Liver (tissue), 9 donors: ENCODE measurements around the gene CECR2. TPM values are rescaled to one million over a fixed set of nuclear protein-coding genes. Genes with fewer than 3 reads are reported as not detected.

Source experiments
- DNase-seq: peaks from one replicate; pipeline ENCODE4 v3.0.0-alpha.2; 2017; ENCODE audit warnings: low spot score
- H3K27ac ChIP-seq, 2 donors: one replicate each; pipeline ENCODE4 v1.7.0; 2013; ENCODE audit warnings: inconsistent platforms in 2 of 2, low read length in 2 of 2, control low read depth in 1 of 2, low read depth in 1 of 2, mild to moderate bottlenecking in 1 of 2
- H3K27me3 ChIP-seq, 4 donors: one replicate each; pipeline versions ENCODE4 v1.6.1 to v1.7.0; 2013; ENCODE audit warnings: low read length in 3 of 4, inconsistent platforms in 1 of 4, mild to moderate bottlenecking in 1 of 4, moderate library complexity in 1 of 4; ENCODE audit not compliant: control insufficient read depth in 4 of 4, insufficient read depth in 4 of 4
- H3K36me3 ChIP-seq, 4 donors: one replicate each; pipeline versions ENCODE4 v1.6.1 to v1.7.0; 2013; ENCODE audit warnings: low read length in 3 of 4, mild to moderate bottlenecking in 3 of 4, low read depth in 1 of 4, moderate library complexity in 1 of 4; ENCODE audit not compliant: control insufficient read depth in 4 of 4, insufficient read depth in 3 of 4
- H3K4me1 ChIP-seq, 4 donors: one replicate each; pipeline versions ENCODE4 v1.6.1 to v1.7.0; 2013; ENCODE audit warnings: low read length in 3 of 4, mild to moderate bottlenecking in 3 of 4, moderate library complexity in 1 of 4; ENCODE audit not compliant: control insufficient read depth in 4 of 4, insufficient read depth in 4 of 4
- H3K4me3 ChIP-seq, 3 donors: one replicate each; pipeline versions ENCODE4 v1.6.1 to v1.7.0; 2013; ENCODE audit warnings: low read length in 3 of 3, control low read depth in 1 of 3, low read depth in 1 of 3, mild to moderate bottlenecking in 1 of 3
- H3K9ac ChIP-seq, 2 donors: one replicate each; pipeline ENCODE4 v1.7.0; 2013; ENCODE audit warnings: low read length in 2 of 2, mild to moderate bottlenecking in 2 of 2, moderate library complexity in 2 of 2, control low read depth in 1 of 2, low read depth in 1 of 2
- H3K9me3 ChIP-seq, 4 donors: one replicate each; pipeline versions ENCODE4 v1.6.1 to v1.7.0; 2013; ENCODE audit warnings: low read length in 3 of 4; ENCODE audit not compliant: control insufficient read depth in 4 of 4
- CTCF ChIP-seq: fragments of 150-350 bp; IDR thresholded peaks from 2 replicates; pipeline ENCODE4 v1.5.1; 2017; ENCODE audit warnings: improper control_type of control experiment, low read depth, low read length; ENCODE audit not compliant: missing input control
- FOXA2 ChIP-seq: IDR thresholded peaks from 2 replicates; pipeline ENCODE4 v1.6.1; 2016; ENCODE audit warnings: antibody characterized with exemption
- GABPA ChIP-seq, 2 donors: IDR thresholded peaks in 1 of 2; conservative IDR thresholded peaks in 1 of 2; 2 replicates each; pipeline ENCODE4 v1.6.1; 2016; ENCODE audit warnings: antibody characterized with exemption in 2 of 2, mild to moderate bottlenecking in 1 of 2, moderate library complexity in 1 of 2
- HNF4A ChIP-seq, 2 donors: conservative IDR thresholded peaks; 2 replicates each; pipeline ENCODE4 v1.6.1; 2016; ENCODE audit warnings: antibody characterized with exemption in 2 of 2, mild to moderate bottlenecking in 2 of 2
- HNF4G ChIP-seq: IDR thresholded peaks from 2 replicates; pipeline ENCODE4 v1.6.1; 2016; ENCODE audit warnings: antibody characterized with exemption
- NR2F2 ChIP-seq: IDR thresholded peaks from 2 replicates; pipeline ENCODE4 v1.6.1; 2016; ENCODE audit warnings: antibody characterized with exemption
- RAD21 ChIP-seq, 2 donors: IDR thresholded peaks; 2 replicates each; pipeline ENCODE4 v1.6.1; 2016; ENCODE audit warnings: antibody characterized with exemption in 2 of 2, mild to moderate bottlenecking in 2 of 2
- REST ChIP-seq: IDR thresholded peaks from 2 replicates; pipeline ENCODE4 v1.6.1; 2016; ENCODE audit warnings: antibody characterized with exemption, mild to moderate bottlenecking
- TAF1 ChIP-seq: conservative IDR thresholded peaks from 2 replicates; pipeline ENCODE4 v1.6.1; 2016; ENCODE audit warnings: antibody characterized with exemption, mild to moderate bottlenecking
- WGBS: extraction: QIAGEN DNeasy Blood & Tissue Kit; methylation state at CpG from one replicate; pipeline ENCODE4 v1.1.7; 2013; 5-methylcytosine and 5-hydroxymethylcytosine counted together
- polyA plus RNA-seq, 2 donors: library from polyadenylated mRNA; stranded (reverse) in 1 of 2; unstranded in 1 of 2; fragments of 200-250 nt in 1 of 2; fragments of >200 nt in 1 of 2; fragmentation: Nextera tagmentation in 1 of 2; extraction: Ambion mirVana in 1 of 2; gene quantifications; one replicate each; pipeline versions ENCODE4 v1.2.1 to v1.2.3, GENCODE V29; 2013 to 2015
- total RNA-seq, 2 donors: library from RNA; depleted of rRNA; stranded (reverse); fragments of >200 nt; gene quantifications; one replicate each; pipeline ENCODE4 v1.2.3, GENCODE V29; 2014
- TF ChIP-seq, protein P1 (sequence below): IDR thresholded peaks from 2 replicates; pipeline ENCODE4 v1.6.1; 2016; ENCODE audit warnings: antibody characterized with exemption
- TF ChIP-seq, protein P2 (sequence below): IDR thresholded peaks from 2 replicates; pipeline ENCODE4 v1.6.1; 2016; ENCODE audit warnings: antibody characterized with exemption
- donor health status: healthy.
- donor health status: healthy.
- donor health status: healthy.
- donor health status: healthy.
- donor health status: healthy.

CECR2 gene
- total and polyA plus RNA-seq, 4 donors, result 1.8 to 9.7 (median 2.1) TPM

GRCh38 chr22:17342361-17342760 is 26.9 kb upstream of the CECR2 start:
- TF ChIP-seq REST (no peak), TAF1 (no peak), HNF4A (conservative IDR thresholded peaks at IDR 0.05) (no peak), HNF4G (no peak), FOXA2 (no peak), RAD21 (IDR thresholded peaks at IDR 0.05) (no peak), NR2F2 (no peak), CTCF (no peak), GABPA (IDR thresholded peaks at IDR 0.05 in 1 of 2, conservative IDR thresholded peaks at IDR 0.05 in 1 of 2) (no peak)
- TF ChIP-seq, protein P1, sequence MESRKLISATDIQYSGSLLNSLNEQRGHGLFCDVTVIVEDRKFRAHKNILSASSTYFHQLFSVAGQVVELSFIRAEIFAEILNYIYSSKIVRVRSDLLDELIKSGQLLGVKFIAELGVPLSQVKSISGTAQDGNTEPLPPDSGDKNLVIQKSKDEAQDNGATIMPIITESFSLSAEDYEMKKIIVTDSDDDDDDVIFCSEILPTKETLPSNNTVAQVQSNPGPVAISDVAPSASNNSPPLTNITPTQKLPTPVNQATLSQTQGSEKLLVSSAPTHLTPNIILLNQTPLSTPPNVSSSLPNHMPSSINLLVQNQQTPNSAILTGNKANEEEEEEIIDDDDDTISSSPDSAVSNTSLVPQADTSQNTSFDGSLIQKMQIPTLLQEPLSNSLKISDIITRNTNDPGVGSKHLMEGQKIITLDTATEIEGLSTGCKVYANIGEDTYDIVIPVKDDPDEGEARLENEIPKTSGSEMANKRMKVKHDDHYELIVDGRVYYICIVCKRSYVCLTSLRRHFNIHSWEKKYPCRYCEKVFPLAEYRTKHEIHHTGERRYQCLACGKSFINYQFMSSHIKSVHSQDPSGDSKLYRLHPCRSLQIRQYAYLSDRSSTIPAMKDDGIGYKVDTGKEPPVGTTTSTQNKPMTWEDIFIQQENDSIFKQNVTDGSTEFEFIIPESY, result no peak
- TF ChIP-seq, protein P2, sequence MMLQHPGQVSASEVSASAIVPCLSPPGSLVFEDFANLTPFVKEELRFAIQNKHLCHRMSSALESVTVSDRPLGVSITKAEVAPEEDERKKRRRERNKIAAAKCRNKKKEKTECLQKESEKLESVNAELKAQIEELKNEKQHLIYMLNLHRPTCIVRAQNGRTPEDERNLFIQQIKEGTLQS, result no peak
- 77% methylated on average over 5 of the region's 5 CpGs for WGBS
- no peak overlapping the region for H3K9ac ChIP-seq

GRCh38 chr22:17343766-17344165 is 25.5 kb upstream of the CECR2 start:
- Histone ChIP-seq H3K9ac (no peak overlapping the region), H3K9me3 (no peaks in the 10 kb centered on the region), H3K4me3 (no peak overlapping the region), H3K27me3 (no peaks in the 10 kb centered on the region), H3K4me1 (peaks cover 5 to 15% (median 10%) of the 10 kb centered on the region in 4 donors), H3K27ac (no peak overlapping the region), H3K36me3 (no peaks in the 10 kb centered on the region)
- 86% methylated on average over 2 of the region's 2 CpGs for WGBS
- no peak for TF ChIP-seq HNF4G
- no peak for DNase-seq

More at GRCh38 chr22:17342361-17342760, 26.9 kb upstream of the CECR2 start:
- H3K27ac ChIP-seq, result no peak overlapping the region
- H3K36me3 ChIP-seq, result no peaks in the 10 kb centered on the region
- H3K9me3 ChIP-seq, result no peaks in the 10 kb centered on the region
- peaks cover 7 to 13% (median 10%) of the 10 kb centered on the region in 4 donors for H3K4me1 ChIP-seq
- no peaks in the 10 kb centered on the region for H3K27me3 ChIP-seq
- H3K4me3 ChIP-seq, result no peak overlapping the region
- DNase-seq, result no peak
